HG03520 (cell line): Measurements from ENCODE around the gene SRRM3.
"Not testable (repeated sequence)": the region's sequence is repeated elsewhere in the genome, so short reads cannot be mapped to it uniquely, and the experiment has no call there.

Experiments used
- ATAC-seq: cut with Tn5 transposase; IDR thresholded peaks from one replicate; pipeline ENCODE4 v1.9.1; 2021; ENCODE audit warnings: mild to moderate bottlenecking, moderate library complexity; ENCODE audit not compliant: unreplicated experiment

SRRM3 gene

DNA sequence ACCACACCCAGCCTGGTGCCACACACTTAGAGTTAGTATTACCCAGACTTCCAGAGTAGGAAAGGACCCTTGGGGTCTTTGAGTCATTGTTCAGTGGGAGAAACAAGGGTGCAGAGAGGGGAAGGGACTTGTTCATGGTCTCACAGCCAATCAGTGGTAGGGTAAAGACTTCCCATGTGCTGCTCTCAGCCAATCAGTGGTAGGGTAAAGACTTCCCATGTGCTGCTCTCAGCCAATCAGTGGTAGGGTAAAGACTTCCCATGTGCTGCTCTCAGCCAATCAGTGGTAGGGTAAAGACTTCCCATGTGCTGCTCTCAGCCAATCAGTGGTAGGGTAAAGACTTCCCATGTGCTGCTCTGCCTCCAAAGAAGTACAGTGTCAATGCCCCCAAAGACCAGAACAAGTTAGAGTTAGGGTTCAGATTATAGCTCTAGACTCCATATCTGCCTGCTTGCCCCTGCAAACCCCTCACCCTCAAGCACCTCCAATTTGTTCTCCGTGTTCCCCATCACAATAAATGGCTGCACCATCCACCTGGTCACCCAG is 25.3 kb downstream of the SRRM3 start:
- ATAC-seq = not testable (repeated sequence)

GRCh38 chr7:76230214-76230613 is 28.5 kb downstream of the SRRM3 start:
- no peak for ATAC-seq

DNA sequence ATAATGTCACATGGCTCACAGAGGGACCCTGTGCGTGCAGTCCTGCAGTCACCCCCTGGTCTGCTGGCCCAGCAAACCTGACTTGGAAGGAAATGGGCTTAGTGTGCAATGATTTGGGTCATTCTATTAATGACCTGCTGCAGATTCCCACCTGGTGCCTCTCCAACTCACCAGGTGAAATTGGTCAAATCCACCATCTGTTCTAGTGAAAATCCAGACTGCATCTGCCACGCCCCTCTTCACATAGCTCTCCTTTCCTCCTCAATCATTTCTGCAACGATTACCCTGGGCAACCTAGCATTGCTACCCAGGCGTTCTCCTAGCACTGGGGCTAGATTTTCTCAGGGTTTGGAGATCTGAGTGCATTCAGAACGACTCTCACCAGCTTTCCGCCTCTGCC is 29.4 kb downstream of the SRRM3 start:
- no peak for ATAC-seq

DNA sequence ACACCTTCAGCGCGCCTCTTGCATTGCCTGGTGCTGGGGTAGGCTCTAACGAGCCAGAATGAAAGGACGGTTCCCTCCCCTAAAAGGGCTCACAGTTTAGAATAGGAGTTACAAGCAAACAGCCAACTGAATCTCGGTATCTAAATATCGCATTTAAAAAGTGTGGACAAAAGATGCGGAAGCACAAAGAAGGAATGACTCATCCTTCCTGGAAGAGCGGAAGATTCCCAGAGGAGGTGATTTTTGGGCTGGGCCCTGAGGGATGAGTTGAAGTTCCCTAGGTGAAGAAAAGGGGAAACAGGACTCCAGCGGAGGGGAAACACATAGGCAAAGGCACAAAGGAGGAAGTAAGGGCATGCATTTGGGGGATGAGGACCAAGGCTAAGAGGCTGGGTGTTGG is 29.9 kb downstream of the SRRM3 start:
- ATAC-seq = no peak

DNA sequence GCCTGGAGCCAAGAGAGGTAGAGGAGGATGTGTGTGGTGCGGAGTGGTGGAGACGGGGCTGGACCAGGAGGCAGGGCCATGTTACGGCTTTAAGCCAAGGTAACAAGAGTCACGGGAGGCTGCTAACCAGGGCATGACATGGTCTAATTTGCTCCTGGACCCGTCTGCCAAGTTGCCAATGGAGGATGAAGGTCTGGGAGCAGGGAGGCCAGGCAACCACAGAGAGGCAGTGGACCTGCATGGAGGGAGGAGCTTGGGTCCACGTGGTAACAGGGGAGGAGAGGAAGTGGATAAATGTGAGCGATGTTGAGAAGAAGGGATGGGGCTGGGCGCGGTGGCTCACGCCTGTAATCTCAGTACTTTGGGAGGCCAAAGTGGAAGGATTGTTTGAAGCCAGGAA is 31.0 kb downstream of the SRRM3 start:
- no peak for ATAC-seq

DNA sequence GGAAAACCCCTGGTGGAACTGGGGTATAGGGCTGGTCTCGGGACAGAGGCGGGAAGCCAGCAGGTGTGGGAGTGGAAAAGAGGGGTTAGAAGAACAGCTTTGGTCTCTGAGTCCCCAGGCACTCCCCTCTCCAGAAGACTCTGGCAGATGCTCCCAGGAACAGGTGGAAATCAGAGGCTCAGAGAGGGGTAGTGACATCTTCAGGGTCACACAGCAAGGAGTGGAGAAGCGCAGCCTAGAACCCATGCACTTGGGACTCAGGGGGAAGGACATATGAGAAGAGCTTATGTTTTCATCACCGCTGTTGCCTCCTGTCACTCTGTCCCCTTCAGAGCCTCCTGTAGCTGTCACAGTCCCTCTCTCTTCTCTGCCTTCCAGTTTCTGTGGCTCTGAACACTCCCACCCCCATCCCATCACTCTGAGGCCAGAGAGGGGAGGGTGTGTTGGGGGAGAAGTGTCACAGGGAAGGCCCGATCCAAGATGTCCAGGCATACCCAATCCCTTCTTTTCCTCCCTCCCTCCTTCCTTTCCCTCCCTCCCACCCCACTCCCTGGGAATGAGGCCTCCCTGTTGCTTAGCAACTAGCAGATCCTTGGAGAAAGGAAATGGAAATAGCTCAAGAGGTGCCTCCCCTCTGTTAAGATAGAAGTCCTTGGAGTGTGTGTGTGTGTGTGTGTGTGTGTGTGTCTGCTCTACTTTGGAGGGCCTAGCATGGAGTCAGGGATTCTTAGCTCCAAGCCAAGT is 32.0 kb downstream of the SRRM3 start:
- no peak for ATAC-seq

DNA sequence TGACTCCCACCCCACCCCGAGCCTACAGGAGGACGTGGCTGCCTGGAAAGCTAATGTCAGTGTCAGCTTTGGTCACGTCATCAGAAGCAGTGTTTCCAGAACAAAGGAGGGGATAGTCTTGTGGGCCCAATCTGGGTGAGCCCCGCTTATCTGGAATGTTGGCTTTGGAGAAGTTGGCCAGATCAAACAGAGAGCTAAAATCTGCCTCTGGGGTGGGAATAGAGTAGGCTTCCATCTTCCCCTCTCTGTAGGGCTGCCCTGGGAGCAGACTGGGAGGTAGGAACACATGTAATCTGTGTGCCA is 32.5 kb downstream of the SRRM3 start:
- ATAC-seq = no peak

- peak; percentile 57 for ATAC-seq
Observed at GRCh38 chr7:76234931-76235441, 33.3 kb downstream of the SRRM3 start.

GRCh38 chr7:76236224-76236623 is 34.5 kb downstream of the SRRM3 start:
- no peak for ATAC-seq

GRCh38 chr7:76238326-76238725 is 36.6 kb downstream of the SRRM3 start:
- ATAC-seq = no peak

GRCh38 chr7:76241141-76241540 is 39.4 kb downstream of the SRRM3 start:
- no peak for ATAC-seq

- not testable (repeated sequence) for ATAC-seq
Observed at GRCh38 chr7:76242517-76243063, 40.9 kb downstream of the SRRM3 start.

- no peak for ATAC-seq
Observed at GRCh38 chr7:76244781-76245391, 43.2 kb downstream of the SRRM3 start.

- ATAC-seq = no peak
Observed at GRCh38 chr7:76246804-76247389, 45.2 kb downstream of the SRRM3 start.

- ATAC-seq = no peak
Observed at GRCh38 chr7:76247938-76248337, 46.2 kb downstream of the SRRM3 start.

DNA sequence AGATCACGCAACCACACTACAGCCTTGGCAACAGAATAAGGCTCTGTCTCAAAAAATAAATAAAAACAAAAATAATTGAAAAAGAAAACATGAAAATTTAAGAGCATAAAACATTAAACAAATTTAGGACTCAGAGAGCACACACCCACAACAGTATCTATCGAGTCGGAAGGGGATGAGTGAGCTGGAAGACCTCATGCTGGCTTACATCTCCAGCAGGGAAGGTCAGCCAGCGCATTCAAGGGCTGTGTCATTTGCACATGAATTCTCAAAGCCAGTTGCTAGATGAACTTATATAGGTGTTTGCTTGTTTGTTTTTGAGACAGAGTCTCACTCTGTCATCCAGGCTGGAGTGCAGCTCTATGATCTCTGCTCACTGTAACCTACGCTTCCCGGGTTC is 50.3 kb downstream of the SRRM3 start:
- no peak for ATAC-seq

DNA sequence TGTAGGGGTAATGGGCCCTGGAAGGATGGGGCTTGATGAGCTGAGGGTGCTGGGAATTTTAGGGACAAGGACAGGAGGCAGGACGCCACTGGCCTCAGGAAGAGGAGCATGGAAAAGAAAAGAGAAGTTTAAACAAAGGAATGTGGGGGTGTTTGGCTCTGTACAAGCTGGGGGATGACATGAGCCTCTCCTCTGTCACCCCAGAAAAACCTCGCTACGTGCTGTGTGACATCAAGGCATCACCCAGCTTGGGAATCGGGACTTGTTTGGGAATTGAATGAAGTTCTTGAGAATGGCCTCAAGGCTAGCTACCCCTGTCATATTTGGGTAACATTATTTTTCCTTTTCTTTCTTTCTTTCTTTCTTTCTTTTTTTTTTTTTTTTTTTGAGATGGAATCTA is 53.1 kb downstream of the SRRM3 start:
- no peak for ATAC-seq

DNA sequence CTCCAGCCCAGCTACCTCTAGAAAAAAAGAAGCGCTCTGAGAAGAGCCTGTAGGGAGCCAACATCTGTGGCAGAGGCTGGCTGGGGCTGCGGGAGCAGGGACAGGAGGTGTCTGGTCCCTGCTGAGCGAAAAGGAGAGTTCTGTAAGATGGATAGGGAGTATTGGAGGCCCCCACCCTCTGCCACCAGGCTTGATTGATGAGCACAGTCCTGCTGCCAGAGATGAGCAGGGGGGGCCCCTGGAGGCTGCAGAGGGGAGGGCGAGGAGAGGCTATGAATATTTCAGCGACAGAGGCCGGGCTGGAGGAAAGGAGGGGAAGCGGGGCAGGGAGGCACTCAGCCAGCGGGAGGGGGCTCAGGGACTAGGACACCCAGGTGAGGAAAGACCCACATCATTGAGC is 56.3 kb downstream of the SRRM3 start:
- ATAC-seq = no peak

DNA sequence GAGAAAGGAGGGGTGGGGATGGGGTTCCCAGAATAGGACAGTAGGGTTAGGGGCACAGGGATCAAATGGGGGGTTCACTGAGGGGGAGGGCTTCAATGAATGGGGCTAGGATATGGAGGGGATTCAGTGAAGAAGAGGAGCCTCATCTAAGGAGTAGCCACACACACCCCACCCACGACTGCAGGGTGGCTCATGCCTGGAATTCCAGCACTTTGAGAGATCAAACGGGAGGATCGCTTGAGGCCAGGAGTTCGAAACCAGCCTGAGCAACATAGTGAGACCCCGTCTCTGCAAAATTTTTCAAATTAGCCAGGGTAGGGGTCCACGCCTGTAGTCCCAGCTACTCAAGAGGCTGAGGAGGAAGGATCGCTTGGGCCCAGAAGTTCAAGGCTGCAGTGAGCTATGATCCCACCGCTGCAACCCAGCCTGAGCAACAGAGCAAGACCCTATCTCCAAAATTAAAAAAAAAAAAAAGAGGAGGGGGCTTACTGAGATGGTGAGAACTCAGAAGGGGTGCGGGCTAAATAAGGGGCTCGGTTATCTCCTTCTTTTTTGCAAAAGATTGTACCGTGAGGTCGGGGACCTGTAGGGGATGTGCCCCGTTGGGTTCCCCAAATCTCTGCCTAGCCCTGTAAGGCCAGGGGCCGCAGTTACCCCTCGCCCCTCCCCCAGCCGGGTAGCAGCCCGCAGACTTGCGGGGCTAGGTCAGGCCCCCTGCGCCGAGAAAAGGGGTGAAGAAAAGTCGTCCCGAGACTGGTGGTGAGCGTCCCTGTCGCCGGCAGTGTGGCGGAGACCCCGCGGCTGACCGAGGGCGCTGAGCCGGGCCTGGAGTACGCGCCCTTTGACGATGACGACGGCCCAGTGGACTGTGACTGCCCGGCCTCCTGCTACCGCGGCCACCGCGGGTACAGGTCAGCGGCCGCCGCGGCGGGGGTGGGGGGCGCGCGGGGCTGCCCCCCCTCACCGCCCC is 57.7 kb downstream of the SRRM3 start:
- no peak for ATAC-seq

- ATAC-seq = no peak
Observed at GRCh38 chr7:76260171-76260703, 58.5 kb downstream of the SRRM3 start.
